ENCODE data around the gene RUSC1.

DNA sequence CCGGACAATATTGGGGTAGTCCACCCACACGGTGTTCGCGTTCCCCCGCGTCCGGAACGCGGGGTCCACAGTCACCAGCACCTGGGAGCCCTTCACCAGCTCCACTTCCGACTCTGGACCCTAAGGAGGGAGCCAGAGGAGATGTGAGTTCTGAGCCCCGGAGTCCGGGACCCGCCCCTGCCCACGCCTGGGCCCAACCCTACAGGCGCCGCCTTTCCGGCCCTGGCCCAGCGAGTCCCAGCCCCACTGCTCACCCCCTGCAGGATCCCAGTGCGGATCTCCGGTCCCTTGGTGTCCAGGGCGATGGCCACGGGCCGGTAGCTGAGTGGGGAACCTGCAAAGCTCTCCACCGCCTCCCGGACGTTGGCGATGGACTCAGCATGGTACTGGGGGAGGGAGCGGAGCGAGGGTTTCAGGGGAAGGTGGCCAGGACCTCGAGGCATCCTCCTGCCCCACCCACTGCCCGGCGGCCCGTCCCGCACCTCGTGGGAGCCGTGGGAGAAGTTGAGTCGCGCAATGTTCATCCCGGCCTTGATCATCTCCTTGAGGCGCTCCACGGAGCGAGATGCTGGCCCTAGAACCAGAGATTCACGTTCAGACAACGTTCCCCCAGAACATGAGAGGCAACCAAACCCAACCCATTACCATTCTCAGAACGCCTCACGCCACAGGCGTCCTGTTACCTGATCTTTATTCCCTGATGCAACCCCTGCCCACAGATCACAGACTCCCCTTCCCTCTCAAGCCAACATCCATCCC lies 25.3 kb upstream of the RUSC1 start:
- no peak for TF ChIP-seq POLR2A (IDR thresholded peaks at IDR 0.05)
- TF ChIP-seq, protein P1, sequence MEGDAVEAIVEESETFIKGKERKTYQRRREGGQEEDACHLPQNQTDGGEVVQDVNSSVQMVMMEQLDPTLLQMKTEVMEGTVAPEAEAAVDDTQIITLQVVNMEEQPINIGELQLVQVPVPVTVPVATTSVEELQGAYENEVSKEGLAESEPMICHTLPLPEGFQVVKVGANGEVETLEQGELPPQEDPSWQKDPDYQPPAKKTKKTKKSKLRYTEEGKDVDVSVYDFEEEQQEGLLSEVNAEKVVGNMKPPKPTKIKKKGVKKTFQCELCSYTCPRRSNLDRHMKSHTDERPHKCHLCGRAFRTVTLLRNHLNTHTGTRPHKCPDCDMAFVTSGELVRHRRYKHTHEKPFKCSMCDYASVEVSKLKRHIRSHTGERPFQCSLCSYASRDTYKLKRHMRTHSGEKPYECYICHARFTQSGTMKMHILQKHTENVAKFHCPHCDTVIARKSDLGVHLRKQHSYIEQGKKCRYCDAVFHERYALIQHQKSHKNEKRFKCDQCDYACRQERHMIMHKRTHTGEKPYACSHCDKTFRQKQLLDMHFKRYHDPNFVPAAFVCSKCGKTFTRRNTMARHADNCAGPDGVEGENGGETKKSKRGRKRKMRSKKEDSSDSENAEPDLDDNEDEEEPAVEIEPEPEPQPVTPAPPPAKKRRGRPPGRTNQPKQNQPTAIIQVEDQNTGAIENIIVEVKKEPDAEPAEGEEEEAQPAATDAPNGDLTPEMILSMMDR (IDR thresholded peaks at IDR 0.05), result no peak

Measured in right lobe of liver (tissue), 4 donors.